PC-9 (cell line): ENCODE data around the gene FNIP1. TPM values are rescaled to one million over a fixed set of nuclear protein-coding genes. Genes with fewer than 3 reads are reported as not detected.

Experiments
- BruUV-seq: library from RNA; stranded (reverse); fragments of 400-500 nt; replicated peaks from 2 replicates; lab custom pipeline; 2021; lab: Mats Ljungman, UMichigan
- CTCF ChIA-PET: fragments of 300-600 bp; sonication (Branson Sonifier 250); formaldehyde crosslinking; loops from one replicate; lab custom pipeline; 2022; ENCODE audit warnings: antibody characterized with exemption; lab: Charles Lee
- POLR2A ChIA-PET: fragments of 300-600 bp; sonication (Branson Sonifier 250); formaldehyde crosslinking; loops from one replicate; lab custom pipeline; 2022; ENCODE audit warnings: antibody characterized with exemption; ENCODE audit not compliant: unreplicated experiment; lab: Charles Lee
- DNase-seq, 2 experiments: peaks; one replicate each; pipeline versions ENCODE4 v3.0.0 to v3.0.0-alpha.2; 2015 to 2022; ENCODE audit warnings: mixed read lengths in 1 of 2
- H2AFZ ChIP-seq: fragments of 200-600 bp; sonication (generic); 2 replicates; pipeline ENCODE4 v1.8.1; 2017; ENCODE audit warnings: antibody characterized with exemption
- H3F3A ChIP-seq: fragments of 200-600 bp; sonication (generic); 2 replicates; pipeline ENCODE4 v1.8.1; 2017; ENCODE audit warnings: antibody characterized with exemption, mild to moderate bottlenecking, low read depth; ENCODE audit not compliant: insufficient read depth
- H3K27ac ChIP-seq: fragments of 200-600 bp; sonication (generic); 2 replicates; pipeline ENCODE4 v1.6.1; 2016; ENCODE audit warnings: mixed run types
- H3K27me3 ChIP-seq: fragments of 200-600 bp; sonication (generic); 2 replicates; pipeline ENCODE4 v1.6.1; 2016; ENCODE audit warnings: low read depth, mixed run types; ENCODE audit not compliant: insufficient read depth
- H3K36me3 ChIP-seq: fragments of 200-600 bp; sonication (generic); 2 replicates; pipeline ENCODE4 v1.6.1; 2016; ENCODE audit warnings: low read depth, mixed run types
- H3K4me1 ChIP-seq: fragments of 200-600 bp; sonication (generic); replicated peaks from 2 replicates; pipeline ENCODE4 v1.6.1; 2016; ENCODE audit warnings: mixed run types; ENCODE audit not compliant: insufficient read depth
- H3K4me2 ChIP-seq: fragments of 200-600 bp; sonication (generic); 2 replicates; pipeline ENCODE4 v1.6.1; 2017; ENCODE audit warnings: mixed run types
- H3K4me3 ChIP-seq: fragments of 200-600 bp; sonication (generic); 2 replicates; pipeline ENCODE4 v1.6.1; 2016; ENCODE audit warnings: mixed run types
- H3K79me2 ChIP-seq: fragments of 200-600 bp; sonication (generic); 2 replicates; pipeline ENCODE4 v1.6.1; 2017; ENCODE audit warnings: low read depth, mixed run types
- H3K9me2 ChIP-seq: fragments of 200-600 bp; sonication (generic); 2 replicates; pipeline ENCODE4 v1.8.1; 2017; ENCODE audit warnings: mild to moderate bottlenecking; ENCODE audit not compliant: insufficient read depth
- H3K9me3 ChIP-seq: fragments of 200-600 bp; sonication (generic); 2 replicates; pipeline ENCODE4 v1.8.1; 2016; ENCODE audit warnings: low read depth; ENCODE audit not compliant: insufficient read depth
- H4K20me1 ChIP-seq: fragments of 200-600 bp; sonication (generic); 2 replicates; pipeline ENCODE4 v1.8.1; 2017; ENCODE audit not compliant: insufficient read depth
- CTCF ChIP-seq: fragments of 200-600 bp; sonication (generic); conservative IDR thresholded peaks from 2 replicates; pipeline ENCODE4 v1.6.1; 2017; ENCODE audit warnings: mixed run types, antibody characterized with exemption, mild to moderate bottlenecking, moderate library complexity
- EZH2 ChIP-seq: fragments of 200-600 bp; sonication (generic); IDR thresholded peaks from 2 replicates; pipeline ENCODE4 v1.8.0; 2017; ENCODE audit warnings: antibody characterized with exemption, low read depth
- intact Hi-C: fragments of 100-400 bp; cut with micrococcal nuclease; formaldehyde crosslinking; loops from one replicate; pipeline ENCODE4 v1.10.0; 2022; ENCODE audit not compliant: unreplicated experiment
- total RNA-seq: library from RNA; stranded (reverse); gene quantifications from 2 replicates; pipeline ENCODE4 v1.2.3, GENCODE V29; 2021

The FNIP1 gene
- total RNA-seq, 1 experiment from 2014 or later, result 23.5 TPM

DNA sequence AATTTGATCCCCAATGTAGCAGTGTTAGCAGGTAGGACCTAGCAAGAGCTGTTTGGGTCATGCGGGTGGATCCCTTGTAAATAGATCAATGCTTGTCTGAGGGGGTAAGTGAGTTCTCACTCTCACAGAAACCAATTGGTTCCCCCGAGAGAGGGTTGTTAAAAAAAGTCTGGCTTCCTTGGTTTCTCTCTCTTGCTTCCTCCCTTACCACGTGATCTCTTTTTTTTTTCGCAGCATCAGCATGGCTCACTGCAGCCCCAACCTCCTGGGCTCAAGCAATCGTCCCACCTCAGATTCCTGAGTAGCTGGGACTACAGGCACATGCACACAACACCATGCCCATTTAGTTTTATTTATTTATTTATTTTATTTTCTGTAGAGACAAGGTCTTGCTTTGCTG lies 188.2 kb downstream of the FNIP1 start:
- no peak overlapping the region for H3K4me3 ChIP-seq
- DNase-seq, result no peak
- BruUV-seq, result no TSS peak
- H3K27ac ChIP-seq, result no peak overlapping the region
- H3K4me2 ChIP-seq, result no peak overlapping the region
- no peaks in the 10 kb centered on the region for H3K9me3 ChIP-seq
- CTCF ChIA-PET, result no interaction called here
- H3K4me1 ChIP-seq, result no peaks in the 10 kb centered on the region; the same call in 1 of the 2 replicates
- peaks cover 77% of the 10 kb centered on the region for H3K79me2 ChIP-seq
- TF ChIP-seq CTCF (no peak), EZH2 (no peak)
- no peak overlapping the region for H2AFZ ChIP-seq
- peaks cover 18% of the 10 kb centered on the region for H4K20me1 ChIP-seq
- no peaks in the 10 kb centered on the region; the same call in 1 of the 2 replicates for H3F3A ChIP-seq
- no peaks in the 10 kb centered on the region for H3K9me2 ChIP-seq
- POLR2A ChIA-PET, result no interaction called here
- no peaks in the 10 kb centered on the region for H3K27me3 ChIP-seq
- intact Hi-C loops, result no loop called here
- H3K36me3 ChIP-seq, result no peaks in the 10 kb centered on the region

GRCh38 chr5:131607903-131608540 lies 188.8 kb downstream of the FNIP1 start:
- no peaks in the 10 kb centered on the region for H3K9me3 ChIP-seq
- DNase-seq, result no peak
- intact Hi-C loops, result no loop called here
- no peaks in the 10 kb centered on the region for H3K9me2 ChIP-seq
- ChIA-PET POLR2A (no interaction called here), CTCF (no interaction called here)
- H3K27me3 ChIP-seq, result no peaks in the 10 kb centered on the region
- H3K4me1 ChIP-seq, result no peaks in the 10 kb centered on the region; the same call in 1 of the 2 replicates
- no peaks in the 10 kb centered on the region; the same call in 1 of the 2 replicates for H3F3A ChIP-seq
- no TSS peak for BruUV-seq
- peaks cover 73% of the 10 kb centered on the region for H3K79me2 ChIP-seq
- H3K36me3 ChIP-seq, result no peaks in the 10 kb centered on the region
- H3K27ac ChIP-seq, result no peak overlapping the region
- H3K4me2 ChIP-seq, result no peak overlapping the region
- H2AFZ ChIP-seq, result no peak overlapping the region
- peaks cover 18% of the 10 kb centered on the region for H4K20me1 ChIP-seq
- H3K4me3 ChIP-seq, result no peak overlapping the region
- TF ChIP-seq EZH2, result no peak
- no peak for TF ChIP-seq CTCF

DNA sequence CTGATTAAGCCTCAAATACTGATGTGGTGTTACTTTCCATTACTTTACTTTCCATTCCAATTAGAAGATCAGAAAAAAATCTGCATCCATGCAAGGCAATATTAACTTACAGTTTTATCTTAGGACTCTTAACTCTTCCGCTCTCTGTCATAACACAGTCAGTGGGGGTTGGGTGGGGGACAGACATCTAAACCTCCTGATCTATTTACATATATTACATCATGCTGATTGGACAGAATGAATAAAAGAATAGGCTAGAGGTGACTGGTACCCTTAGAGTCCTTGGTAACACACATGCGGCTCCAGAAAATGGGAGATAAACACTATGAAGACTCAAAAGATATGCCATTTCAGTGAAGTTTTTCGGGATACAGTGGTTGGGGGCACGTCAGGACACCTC lies 189.4 kb downstream of the FNIP1 start:
- intact Hi-C loops, result no loop called here
- Histone ChIP-seq H3K9me2 (no peaks in the 10 kb centered on the region), H3K9me3 (no peaks in the 10 kb centered on the region), H3F3A (no peaks in the 10 kb centered on the region; the same call in 1 of the 2 replicates), H3K27ac (no peak overlapping the region), H3K27me3 (no peaks in the 10 kb centered on the region), H4K20me1 (peaks cover 18% of the 10 kb centered on the region), H3K4me1 (no peaks in the 10 kb centered on the region; the same call in 1 of the 2 replicates), H3K79me2 (peaks cover 67% of the 10 kb centered on the region), H3K4me2 (no peak overlapping the region), H2AFZ (no peak overlapping the region), H3K36me3 (no peaks in the 10 kb centered on the region), H3K4me3 (no peak overlapping the region)
- BruUV-seq, result no TSS peak
- TF ChIP-seq EZH2, result no peak
- TF ChIP-seq CTCF, result no peak
- no peak for DNase-seq
- ChIA-PET CTCF (no interaction called here), POLR2A (no interaction called here)
